Colonic mucosa (tissue), 4 donors: ENCODE data around the gene TFDP1. TPM values are rescaled to one million over a fixed set of nuclear protein-coding genes. Genes with fewer than 3 reads are reported as not detected.

ENCODE experiments used
- DNase-seq: peaks from one replicate; pipeline ENCODE4 v3.0.0-alpha.2; 2020
- H3K27ac ChIP-seq: fragments of 200-600 bp; one replicate; pipeline ENCODE4 v1.8.0; 2021
- H3K27me3 ChIP-seq: fragments of 200-600 bp; one replicate; pipeline ENCODE4 v1.8.0; 2021
- H3K36me3 ChIP-seq: fragments of 200-600 bp; one replicate; pipeline ENCODE4 v1.8.0; 2021
- H3K4me1 ChIP-seq: fragments of 200-600 bp; one replicate; pipeline ENCODE4 v1.8.0; 2021; ENCODE audit warnings: mild to moderate bottlenecking
- H3K4me3 ChIP-seq: fragments of 200-600 bp; one replicate; pipeline ENCODE4 v1.8.0; 2021
- H3K9ac ChIP-seq, 2 donors: one replicate each; pipeline ENCODE4 v1.7.0; 2013; ENCODE audit warnings: control low read depth in 2 of 2, low read depth in 2 of 2, low read length in 2 of 2
- H3K9me3 ChIP-seq: fragments of 200-600 bp; one replicate; pipeline ENCODE4 v1.8.0; 2021
- intact Hi-C: fragments of 100-400 bp; cut with DNase I; formaldehyde crosslinking; loops from one replicate; pipeline ENCODE4 v1.14.1; 2022
- total RNA-seq, 2 donors: library from RNA; stranded (reverse); fragmentation: NEBNext Ultra II Directional in 1 of 2; extraction: Animal tissue kit (Norgen Biotek cat#: 25700) in 1 of 2; gene quantifications; one replicate each; pipeline ENCODE4 v1.2.1, GENCODE V29; 2021
- TF ChIP-seq, protein P1 (sequence below): fragments of 200-600 bp; IDR thresholded peaks from one replicate; pipeline ENCODE4 v1.8.0; 2022; ENCODE audit warnings: antibody characterized with exemption, mild to moderate bottlenecking
- donor health status: healthy.
- donor health status: DM: no; HTN: no; CAD: no.
- donor health status: DM: no; HTN: no; CAD: no.

TFDP1 gene
- total RNA-seq, 2 donors from 2014 or later: 60.3 to 112 TPM

DNA sequence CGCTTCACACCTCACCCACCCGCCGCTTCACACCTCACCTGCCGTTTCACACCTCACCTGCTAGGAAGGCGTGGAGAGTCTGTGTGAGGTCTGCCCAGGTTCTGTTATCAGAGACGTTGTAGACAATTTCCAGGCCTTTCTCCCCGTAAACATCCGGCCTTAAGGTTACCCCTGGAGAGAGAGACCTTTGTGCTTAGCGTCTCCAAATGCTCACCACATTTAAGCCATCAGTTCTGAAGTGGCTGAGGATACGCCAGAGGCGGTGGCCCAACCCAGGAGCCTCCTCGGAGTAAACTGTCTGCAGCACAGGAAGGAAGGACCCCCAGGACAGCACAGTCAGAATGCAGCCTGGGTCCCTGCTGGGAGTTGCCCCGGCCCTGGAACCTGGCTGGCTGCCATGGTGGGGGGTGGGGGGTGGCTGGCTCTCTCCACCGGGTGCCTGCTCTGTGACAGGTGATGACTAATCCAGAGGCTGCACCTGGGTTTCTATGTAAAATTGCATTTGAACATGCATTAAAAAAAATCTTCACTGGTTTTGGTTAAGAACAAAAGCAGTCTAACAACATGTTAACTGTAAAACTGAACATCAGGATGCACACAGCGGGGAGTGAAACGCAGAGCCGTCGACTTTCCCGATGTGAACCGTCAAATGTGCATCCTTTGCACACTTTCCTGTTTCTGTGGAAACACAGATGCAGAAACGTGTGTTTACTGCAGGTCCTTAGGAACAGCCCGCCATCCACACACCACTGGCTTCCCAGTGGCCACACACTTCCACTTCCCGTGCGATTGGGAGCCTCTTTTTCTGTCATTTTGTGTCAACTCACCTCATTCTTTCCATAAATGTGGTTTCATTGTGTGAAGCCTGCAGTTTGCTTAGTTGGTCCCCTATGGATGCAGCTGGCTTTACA, 69.0 kb downstream of the TFDP1 start:
- intact Hi-C loops: no loop called here
- no peak for DNase-seq
- no peaks in the 10 kb centered on the region for H3K9me3 ChIP-seq
- H3K27me3 ChIP-seq: no peaks in the 10 kb centered on the region
- H3K27ac ChIP-seq: no peak overlapping the region
- H3K9ac ChIP-seq: no peak overlapping the region
- TF ChIP-seq, protein P1, sequence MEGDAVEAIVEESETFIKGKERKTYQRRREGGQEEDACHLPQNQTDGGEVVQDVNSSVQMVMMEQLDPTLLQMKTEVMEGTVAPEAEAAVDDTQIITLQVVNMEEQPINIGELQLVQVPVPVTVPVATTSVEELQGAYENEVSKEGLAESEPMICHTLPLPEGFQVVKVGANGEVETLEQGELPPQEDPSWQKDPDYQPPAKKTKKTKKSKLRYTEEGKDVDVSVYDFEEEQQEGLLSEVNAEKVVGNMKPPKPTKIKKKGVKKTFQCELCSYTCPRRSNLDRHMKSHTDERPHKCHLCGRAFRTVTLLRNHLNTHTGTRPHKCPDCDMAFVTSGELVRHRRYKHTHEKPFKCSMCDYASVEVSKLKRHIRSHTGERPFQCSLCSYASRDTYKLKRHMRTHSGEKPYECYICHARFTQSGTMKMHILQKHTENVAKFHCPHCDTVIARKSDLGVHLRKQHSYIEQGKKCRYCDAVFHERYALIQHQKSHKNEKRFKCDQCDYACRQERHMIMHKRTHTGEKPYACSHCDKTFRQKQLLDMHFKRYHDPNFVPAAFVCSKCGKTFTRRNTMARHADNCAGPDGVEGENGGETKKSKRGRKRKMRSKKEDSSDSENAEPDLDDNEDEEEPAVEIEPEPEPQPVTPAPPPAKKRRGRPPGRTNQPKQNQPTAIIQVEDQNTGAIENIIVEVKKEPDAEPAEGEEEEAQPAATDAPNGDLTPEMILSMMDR: no peak
- H3K4me3 ChIP-seq: no peak overlapping the region
- no peaks in the 10 kb centered on the region for H3K36me3 ChIP-seq
- H3K4me1 ChIP-seq: no peaks in the 10 kb centered on the region

DNA sequence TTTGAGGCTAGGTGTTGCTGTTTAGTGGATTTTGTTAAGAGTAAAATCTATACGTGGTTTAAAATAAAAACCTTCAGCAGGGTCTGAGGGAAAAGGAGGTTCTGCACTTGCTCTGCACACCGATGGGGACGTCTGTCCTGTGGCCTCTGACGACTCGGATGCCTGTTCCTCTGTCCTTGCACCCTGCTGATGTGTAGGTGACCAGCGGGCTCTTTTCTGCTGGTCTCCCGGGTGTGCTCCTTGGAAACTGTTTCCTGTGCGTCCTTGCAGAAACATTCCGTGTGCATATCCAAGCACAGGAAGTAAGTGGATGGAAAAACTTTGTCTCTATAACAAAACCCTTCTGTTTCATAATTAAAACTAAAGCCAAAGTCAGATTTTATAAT, 69.6 kb downstream of the TFDP1 start:
- TF ChIP-seq, protein P1: no peak
- no peak overlapping the region for H3K27ac ChIP-seq
- DNase-seq: no peak
- no peaks in the 10 kb centered on the region for H3K36me3 ChIP-seq
- H3K4me1 ChIP-seq: no peaks in the 10 kb centered on the region
- no peak overlapping the region for H3K9ac ChIP-seq
- H3K4me3 ChIP-seq: no peak overlapping the region
- intact Hi-C loops: no loop called here
- no peaks in the 10 kb centered on the region for H3K27me3 ChIP-seq
- H3K9me3 ChIP-seq: no peaks in the 10 kb centered on the region

DNA sequence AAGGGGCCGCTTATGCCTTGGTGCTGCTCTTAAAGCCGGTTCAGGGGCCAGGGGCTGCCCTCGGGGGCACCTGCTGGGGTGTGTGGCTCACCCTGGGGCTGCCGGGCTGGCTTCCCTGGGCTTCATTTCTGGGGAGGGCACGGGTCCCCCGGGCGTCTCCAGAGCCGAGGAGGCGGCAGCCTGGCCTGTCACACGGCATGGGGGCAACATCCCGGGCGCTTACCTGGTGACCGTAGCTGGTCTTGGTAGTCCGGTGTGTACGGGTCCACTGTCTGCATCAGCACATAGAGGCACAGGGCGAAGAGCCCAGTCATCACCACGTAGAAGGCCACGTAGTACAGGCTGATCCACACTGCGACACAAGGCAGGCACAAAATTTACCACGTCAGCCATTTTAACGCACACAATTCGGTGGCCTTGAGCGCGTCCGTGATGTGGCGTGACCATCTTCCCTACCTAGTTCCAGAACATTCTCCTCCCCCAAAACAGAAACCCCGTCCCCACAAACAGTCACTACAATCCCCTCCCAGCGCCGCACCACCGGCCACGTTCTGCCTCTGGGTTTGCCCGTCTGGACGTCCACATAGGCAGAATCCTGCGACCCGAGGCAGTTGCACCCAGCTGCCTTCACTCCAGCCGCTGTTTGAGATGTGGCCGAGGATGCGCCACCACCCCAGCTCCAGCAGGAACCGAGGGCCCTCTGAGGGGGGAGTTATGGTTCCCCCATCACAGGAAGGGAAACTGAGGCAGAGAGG, 70.2 kb downstream of the TFDP1 start:
- Histone ChIP-seq H3K4me3 (no peak overlapping the region), H3K27ac (no peak overlapping the region)

DNA sequence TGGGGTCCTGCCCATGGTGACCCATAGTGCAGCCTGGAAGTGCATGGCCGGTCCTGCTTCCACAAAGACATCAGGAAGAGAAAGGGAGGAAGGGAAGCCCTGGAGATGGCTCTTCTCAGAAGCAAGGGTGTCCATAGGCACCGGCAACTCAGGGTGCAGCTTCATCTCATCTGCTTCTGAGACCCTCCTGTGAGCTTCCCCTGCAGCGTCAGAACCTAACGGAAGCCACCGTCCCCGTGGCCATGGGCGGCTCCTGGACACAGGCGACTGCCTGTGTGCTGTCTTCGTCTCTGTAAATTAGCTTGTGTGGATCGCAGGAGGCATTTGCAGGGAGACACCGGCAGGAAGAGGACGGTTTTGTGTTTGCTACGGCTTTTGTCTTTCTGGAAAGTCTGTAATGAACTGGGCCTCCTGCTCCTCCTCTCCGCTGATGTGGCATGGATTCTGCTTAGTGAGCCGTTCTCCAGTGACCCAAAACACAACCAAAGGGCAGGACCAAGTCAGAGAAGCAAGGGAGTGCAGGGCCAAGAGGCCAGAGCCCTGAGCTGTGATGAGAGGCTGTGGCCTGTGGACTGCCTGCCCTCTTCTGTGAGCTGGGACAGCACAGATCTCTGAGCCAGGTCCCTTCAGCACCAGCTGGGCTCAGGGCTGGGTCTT, 70.9 kb downstream of the TFDP1 start:
- Histone ChIP-seq H3K9ac (no peak overlapping the region), H3K4me3 (no peak overlapping the region), H3K27me3 (no peaks in the 10 kb centered on the region), H3K27ac (no peak overlapping the region), H3K4me1 (no peaks in the 10 kb centered on the region), H3K36me3 (no peaks in the 10 kb centered on the region), H3K9me3 (no peaks in the 10 kb centered on the region)
- no peak for DNase-seq
- TF ChIP-seq, protein P1: no peak
- intact Hi-C loops: no loop called here

More for the DNA sequence above, 70.2 kb downstream of the TFDP1 start:
- intact Hi-C loops: no loop called here
- DNase-seq: no peak
- TF ChIP-seq, protein P1: no peak
- Histone ChIP-seq H3K9ac (no peak overlapping the region), H3K4me1 (no peaks in the 10 kb centered on the region), H3K9me3 (no peaks in the 10 kb centered on the region), H3K36me3 (no peaks in the 10 kb centered on the region), H3K27me3 (no peaks in the 10 kb centered on the region)

DNA sequence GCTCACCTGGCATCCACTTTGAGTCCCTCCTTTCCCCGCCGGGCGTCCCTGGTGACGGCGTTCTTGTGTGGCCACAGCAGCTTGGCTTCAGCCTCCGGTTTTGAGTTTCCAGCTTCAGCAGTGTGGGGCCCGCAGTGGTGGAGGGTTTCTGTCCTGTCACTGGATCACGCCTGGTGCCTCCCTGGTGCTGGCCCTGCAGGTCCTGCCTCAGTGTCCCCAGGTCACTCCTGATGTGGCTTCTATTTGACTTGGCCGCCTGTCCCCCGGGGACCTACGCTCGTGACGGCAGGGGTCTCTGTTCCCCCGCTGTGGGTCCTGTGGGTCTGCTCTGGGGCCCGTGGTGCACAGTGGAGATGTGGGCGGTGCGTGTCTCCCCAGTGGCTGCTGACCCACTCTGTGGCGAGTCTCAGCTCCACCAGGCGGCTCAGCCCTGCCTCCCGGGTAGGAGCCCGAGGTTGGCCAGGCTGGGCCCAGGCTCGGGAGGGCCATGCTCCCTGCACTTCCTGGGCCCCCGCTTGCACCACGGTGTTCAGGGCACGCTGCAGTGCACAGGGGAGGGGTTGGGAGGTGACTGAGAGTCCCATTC, 71.5 kb downstream of the TFDP1 start:
- H3K36me3 ChIP-seq: no peaks in the 10 kb centered on the region
- no peak overlapping the region for H3K4me3 ChIP-seq
- H3K9me3 ChIP-seq: no peaks in the 10 kb centered on the region
- no peak overlapping the region for H3K27ac ChIP-seq
- TF ChIP-seq, protein P1: no peak
- DNase-seq: no peak
- no peaks in the 10 kb centered on the region for H3K27me3 ChIP-seq
- H3K9ac ChIP-seq: no peak overlapping the region
- intact Hi-C loops: no loop called here
- no peaks in the 10 kb centered on the region for H3K4me1 ChIP-seq
